SK-MEL-5 (cell line): Measurements from ENCODE around the gene RAB4A. TPM values are rescaled to one million over a fixed set of nuclear protein-coding genes. Genes with fewer than 3 reads are reported as not detected.

ENCODE experiments used
- DNase-seq: peaks from one replicate; pipeline ENCODE4 v3.0.0-alpha.2; 2016; ENCODE audit warnings: low read depth, low spot score
- in situ Hi-C: cut with HindIII; loops from 2 replicates; pipeline ENCODE4 v1.10.0; 2016; ENCODE audit warnings: low sequenced_read_pairs, high pct_unique_total_duplicates, low pct_unique_long_range_greater_than_20kb
- total RNA-seq: library from RNA; depleted of rRNA; stranded (reverse); fragments of >200 nt; shearing (Covaris generic); gene quantifications from 2 replicates; pipeline ENCODE4 v1.2.3, GENCODE V29; 2014

The RAB4A gene
- total RNA-seq, 1 experiment from 2014 or later: 41.1 TPM

DNA sequence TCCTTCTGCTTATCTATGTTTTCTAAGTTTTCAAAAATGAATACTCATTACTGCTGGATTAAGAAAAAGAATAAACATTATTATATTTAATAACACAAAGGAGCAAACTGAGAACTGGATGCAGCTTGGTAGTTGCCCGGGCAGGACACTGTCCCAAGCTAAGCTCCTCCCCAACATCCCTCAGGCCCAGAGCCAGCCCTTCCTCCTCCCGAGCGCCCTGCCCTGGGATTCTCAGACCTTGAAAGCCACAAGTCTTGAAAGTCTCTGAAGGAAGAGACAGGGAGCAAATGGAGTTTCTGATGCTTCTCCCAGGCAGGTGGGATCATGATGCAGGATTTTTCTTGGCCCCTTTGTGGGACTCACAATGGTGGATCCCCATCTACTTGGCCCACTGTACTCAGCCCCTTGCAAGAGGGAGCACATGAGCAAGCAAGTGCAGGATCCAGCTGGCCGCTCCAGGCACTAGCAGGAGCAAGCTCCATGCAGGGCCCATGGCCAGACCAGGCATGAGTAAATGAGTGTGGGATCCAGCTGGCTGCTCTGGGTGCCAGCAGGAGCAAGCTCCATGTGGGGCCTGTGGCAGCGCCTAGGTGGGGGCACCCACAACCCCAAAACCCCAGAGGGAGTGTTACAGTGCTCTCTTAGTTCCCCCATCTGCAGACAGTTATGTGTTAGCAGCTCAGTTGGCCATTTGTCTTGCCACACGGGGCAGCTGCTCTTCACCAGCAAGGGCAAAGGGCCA is 32.1 kb upstream of the RAB4A start:
- DNase-seq: no peak
- in situ Hi-C loops: no loop called here

DNA sequence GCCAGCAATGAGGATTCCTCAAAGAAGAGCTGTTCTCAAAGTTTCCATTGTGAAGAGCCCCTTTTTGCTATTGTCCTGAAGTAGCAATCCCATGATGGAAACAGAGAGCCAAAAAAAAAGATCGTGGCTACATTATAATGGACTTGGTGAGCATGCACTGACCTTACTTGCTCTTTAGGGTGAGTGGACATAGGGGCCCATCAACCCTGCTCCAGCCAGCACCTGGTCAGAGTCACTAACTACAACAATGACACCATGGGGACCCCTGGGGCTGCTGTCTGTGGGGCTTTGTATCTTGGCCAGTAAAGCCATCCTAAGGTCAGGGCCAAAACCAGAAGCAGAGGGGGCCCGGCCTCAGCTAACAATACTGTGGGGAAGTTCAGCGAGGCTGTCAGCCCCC is 30.4 kb upstream of the RAB4A start:
- in situ Hi-C loops: no loop called here
- DNase-seq: no peak

DNA sequence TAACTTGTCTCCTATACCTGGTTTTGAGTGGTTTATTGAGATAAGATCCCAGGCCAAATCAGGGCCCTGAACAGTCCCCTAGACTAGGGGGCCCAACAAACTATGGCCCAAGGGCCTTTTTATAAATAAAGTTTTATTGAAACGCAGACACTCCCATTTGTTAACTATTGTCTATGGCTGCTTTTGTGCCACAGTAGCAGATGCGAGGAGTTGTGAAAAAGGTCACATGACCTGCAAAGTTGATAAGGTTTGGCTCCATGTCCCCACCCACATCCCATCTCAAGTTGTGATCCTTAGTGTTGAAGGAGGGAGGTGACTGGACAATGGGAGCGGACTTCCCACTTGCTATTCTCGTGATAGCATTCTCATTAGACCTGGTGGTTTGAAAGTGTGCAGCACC is 29.5 kb upstream of the RAB4A start:
- in situ Hi-C loops: no loop called here
- DNase-seq: no peak

DNA sequence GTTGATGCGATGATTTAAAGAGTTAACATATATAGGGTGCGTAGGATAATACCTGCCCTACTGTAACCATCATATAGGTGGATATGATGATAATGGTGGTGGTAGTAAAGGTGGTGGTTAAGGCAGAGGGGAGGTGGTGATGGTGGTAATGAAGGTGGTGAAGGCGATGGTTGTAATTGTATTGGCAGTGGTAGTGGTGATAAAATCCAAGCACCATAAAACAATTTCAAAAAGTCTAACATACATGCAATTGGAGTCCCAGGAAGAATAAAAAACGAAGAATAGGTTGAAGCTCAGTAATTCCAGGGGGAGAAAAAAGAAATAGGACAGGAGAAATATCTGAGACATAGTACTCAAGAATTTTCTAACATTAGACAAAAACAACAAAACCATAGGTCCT is 27.3 kb upstream of the RAB4A start:
- in situ Hi-C loops: no loop called here
- DNase-seq: no peak

DNA sequence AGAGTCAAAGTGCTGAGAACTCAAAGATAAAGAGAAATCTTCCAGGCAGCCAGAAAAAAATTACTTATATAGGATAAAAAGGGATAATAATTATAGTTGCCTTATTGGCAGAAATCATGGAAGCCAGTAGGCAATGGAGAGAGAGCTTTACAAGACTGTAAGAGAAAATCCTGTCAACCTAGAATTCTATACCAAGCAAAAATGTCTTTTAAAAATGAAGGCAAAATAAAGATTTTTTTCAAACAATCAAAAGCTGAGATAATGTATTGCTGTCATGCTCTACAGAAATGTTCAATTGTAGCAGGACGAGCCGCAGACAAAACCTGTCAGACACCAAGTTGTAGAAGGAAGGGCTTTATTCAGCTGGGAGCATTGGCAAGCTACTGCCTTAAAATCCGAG is 26.8 kb upstream of the RAB4A start:
- in situ Hi-C loops: no loop called here
- DNase-seq: no peak

DNA sequence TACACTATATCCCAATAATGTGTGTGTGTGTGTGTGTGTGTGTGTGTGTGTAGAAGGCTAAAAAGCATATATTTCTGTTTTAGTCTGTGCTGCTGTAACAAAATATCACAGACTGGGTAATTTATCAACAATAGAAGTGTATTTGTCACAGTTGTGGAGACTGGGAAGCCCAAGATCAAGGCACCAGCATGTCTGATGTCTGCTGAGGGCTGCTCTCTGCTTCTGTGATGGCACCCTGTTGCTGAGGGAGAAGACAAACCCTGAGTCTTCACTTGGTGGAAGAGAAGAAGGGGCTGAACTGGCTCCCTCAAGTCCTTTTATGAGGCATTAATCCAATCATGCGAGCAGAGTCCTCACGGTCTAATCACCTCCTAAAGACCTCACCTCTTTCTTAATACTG is 23.0 kb upstream of the RAB4A start:
- in situ Hi-C loops: no loop called here
- no peak for DNase-seq

DNA sequence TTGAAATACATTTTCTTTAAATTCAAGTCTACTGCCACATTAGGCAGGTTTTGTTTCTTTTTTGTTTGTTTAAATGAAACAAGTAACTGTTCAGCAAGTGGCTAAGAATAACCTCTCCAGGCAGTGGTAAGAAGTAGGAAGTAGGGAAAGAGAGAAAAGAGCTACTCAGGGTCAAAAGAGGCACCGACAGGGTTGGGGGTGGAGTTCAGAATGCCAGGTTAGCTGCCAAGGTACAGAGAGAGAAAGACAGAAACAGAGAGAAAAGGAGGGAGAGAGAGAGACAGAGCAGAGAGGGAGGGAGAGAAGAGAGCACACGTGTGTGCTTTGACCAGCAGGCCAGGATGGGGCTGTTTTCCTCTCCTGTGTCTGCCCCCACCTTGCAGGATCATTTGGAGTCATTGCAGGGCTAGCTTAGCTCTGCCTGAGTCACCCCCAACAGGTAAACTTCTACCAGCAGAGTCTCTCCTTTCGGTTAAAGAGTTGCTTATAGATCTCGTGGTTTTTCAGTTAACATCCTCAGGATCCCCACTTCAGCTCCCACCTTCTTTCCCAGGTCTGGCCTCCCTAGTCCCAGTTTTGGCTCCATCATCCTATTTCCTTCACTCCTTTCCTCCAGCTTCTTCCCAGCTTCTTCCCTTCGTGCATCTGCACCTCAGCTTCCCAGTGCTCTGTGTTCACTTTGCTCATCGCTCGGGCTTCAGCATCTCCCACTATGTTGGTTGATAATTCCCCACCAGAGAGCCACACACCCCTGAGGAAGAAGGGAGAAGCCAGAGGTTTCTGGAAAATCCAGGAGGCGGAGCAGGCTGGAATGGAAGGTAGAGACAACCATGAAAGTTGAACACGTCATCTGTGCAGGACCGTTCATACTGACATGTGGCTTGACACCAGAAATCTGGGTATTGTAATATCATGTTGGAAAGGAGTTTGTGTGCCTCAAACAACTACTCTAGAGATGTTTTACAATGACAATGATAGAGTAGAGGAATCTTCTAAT is 21.8 kb upstream of the RAB4A start:
- in situ Hi-C loops: no loop called here
- DNase-seq: no peak

DNA sequence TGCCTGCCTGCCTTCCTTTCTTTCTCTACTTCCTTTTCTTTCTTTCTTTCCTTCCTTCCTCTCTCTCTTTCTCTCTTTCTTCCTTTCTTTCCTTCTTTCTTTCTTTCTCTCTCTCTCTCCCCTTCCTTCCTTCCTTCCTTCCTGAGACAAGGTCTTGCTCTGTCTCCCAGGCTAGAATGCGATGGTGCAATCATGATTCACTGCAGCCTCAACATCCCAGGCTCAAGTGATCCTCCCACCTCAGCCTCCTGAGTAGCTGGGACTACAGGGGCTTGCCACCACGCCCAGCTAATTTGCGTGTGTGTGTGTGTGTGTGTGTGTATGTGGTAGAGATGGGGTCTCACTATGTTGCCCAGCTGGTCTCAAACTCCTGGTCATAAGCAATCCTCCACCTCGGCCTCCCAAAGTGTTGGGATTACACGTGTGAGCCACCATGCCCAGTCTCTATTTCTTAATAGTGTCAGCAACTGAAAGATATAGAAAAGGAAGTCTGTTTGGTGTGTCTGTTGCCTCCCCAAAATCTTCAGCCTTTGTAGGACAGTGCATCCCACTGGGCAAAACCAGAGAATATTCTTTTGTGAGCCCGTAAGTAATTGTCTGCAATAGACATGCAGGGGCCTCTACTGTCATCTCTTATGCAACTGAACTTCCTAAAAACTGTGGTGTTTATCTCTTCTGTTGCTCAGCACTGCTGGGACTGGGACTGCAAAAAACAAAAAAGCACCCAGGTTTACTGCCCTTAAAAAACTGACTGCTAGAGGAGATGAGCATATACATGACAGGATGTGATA is 20.9 kb upstream of the RAB4A start:
- in situ Hi-C loops: no loop called here
- DNase-seq: no peak

DNA sequence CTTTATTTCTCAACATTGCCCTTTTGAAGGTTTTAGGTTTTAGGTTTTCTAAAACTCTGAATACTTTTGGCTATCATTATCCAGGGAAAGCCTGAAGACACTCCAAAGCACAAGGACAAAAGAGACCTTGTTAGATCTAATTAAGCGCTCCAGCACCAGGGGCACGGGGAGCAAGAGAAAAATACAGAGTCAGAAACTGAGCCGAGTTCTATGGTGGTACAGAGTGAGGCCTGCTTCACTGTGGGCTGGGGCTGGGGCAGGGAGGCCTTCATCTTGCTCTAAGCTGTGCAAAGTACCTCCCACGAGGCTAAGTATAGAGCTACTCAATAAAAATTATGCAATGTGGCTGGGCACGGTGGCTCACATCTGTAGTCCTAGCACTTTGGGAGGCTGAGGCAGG is 19.7 kb upstream of the RAB4A start:
- in situ Hi-C loops: no loop called here
- DNase-seq: peak; percentile 43

DNA sequence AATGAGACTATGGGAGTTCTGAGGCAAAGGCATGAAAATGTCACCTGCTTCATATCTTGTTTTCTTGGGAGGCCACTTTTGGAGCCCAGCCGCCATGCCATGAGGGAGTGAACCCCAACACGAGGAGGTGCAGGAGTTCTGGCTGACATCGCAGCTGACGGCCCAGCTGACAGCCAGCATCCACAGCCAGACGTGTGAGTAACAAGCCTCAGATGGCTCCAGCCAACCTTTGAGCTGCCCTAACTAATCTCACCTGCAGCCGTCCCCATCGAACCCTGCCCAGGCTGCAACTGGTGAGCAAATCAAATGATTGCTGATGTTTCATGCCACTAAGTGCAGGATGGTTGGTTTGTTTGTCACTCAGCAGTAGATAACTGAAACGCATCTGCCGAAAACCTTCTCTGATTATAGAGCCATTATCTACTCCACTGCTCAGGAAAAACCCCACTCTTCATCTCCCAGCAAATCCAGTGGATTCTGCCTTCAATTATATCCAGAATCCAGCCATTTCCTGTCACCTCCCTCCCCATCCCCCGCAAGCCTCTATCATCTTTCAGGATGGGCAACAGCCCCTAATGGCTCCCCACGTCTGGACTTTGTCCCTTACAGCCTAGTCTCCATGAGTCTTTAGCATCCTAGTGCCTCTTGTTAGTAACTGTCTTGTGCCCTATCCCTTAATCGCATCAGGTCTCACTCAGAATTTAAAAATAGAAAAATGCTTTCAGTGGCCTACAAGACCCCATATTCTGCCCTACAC is 18.5 kb upstream of the RAB4A start:
- DNase-seq: no peak
- in situ Hi-C loops: no loop called here

DNA sequence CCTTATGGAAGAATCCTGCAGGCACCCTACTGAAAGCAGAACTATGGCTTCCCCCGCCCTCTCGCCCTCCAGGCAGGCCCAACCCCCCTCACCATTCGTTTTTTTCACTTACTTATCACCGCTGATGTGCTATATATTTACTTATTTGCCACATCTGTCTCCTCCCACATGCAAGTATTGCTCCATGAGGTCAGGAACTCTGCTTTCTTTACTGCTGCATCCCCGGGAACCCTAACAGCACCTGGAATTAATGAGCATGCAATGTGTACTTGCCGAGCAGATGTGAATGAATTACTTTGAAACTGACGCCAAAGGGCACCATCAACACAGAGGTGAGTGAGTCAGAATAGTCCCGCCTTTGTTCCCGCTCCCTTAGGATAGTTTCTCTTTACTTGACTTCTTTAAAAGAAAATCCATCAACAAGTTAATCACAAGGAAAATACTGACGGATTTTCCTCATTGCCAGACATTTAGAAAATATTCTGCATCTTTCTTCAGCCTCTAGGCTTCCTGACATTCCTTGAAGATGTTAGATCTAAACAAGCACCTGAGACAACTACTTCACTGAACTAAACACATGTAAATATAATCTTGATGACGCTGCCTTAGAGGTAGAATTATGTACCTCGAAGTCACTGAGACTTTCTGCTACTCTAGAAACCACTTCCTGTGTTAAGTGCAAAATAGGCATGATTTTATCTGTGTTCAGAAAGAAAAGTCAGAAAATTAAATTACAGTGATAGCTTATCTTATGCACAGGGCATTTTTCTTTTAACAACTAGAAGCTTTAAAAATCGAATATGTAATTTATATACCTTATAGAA is 17.5 kb upstream of the RAB4A start:
- in situ Hi-C loops: no loop called here
- DNase-seq: no peak

DNA sequence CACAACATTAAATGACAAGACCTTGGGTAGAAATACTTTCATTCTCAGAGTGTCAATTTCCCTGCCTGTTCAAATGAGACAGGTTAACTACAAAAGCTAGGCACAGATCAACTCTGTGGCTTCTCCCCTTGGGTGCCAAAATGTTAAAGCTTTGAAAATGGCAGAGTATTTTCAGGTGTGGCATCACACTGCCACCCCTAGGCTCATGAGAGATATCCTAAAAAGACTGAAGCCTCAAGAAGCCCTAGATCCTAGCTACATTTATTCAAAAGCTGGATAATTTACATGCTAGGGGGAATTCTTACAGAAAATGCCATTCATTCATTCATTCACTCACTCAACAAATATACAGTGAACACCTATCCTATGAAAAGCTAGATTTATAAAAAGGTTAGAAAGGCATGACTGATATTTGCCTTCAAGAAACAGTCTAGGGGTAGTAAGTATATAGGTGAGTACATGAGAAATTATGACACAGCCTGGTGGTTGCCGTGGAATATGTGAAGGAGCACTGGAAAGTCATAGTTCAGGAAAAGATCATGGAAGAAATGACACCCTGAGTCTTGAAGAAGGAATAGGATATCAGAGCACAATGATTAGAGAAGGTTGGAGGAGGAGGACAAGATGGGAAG is 15.9 kb upstream of the RAB4A start:
- in situ Hi-C loops: no loop called here

DNA sequence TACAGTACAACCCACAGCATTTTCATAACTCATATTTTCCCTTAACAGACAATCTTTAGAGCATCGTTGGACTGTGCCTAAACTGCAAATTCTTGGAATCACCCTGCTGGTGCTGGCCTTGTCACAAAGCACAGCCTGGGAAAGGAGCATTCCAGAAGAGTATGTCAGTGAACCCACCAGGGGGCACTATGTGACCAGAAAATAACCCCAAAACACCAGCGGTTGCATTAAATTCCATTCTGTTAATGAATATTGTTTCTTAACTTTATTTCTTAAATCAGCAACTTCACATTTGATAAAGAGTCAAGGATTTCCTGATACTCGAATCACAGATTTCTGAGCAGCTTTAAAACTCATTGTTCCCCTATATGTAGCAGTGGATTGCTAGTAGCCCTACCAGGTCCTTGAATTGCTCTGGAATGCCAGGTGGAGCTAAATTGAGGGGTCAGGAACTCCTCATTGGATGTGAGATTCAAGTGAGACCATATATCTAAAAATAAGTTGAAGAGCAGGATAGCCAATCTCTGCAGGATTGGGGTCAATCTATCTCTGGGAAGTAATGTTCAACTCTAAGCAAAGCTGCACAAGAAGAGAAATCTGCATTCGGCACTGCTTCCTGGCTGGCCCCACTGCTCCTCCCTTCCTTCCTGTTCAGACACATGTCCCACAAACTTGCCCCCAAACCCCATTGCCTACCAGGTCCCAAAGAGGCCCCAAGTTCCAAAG is 12.7 kb upstream of the RAB4A start:
- DNase-seq: peak; percentile 72
- in situ Hi-C loops: no loop called here

More for the DNA sequence above, 15.9 kb upstream of the RAB4A start:
- DNase-seq: peak; percentile 45

DNA sequence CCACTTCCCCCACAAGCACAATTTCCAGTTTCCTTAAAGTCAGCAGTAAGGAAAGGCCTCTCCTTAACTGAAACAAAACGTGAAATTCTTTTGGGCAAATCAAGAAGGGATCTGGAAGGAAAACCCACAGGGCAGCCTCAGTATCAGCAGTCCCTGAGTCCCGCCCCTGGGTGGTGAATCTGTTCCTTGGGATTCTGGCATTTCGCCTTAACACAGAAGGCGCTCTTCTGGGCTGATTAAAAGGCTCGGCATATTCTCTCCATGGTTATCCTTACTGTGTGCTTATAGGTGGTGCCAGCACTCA is 12.2 kb upstream of the RAB4A start:
- peak; percentile 28 for DNase-seq
- in situ Hi-C loops: no loop called here

DNA sequence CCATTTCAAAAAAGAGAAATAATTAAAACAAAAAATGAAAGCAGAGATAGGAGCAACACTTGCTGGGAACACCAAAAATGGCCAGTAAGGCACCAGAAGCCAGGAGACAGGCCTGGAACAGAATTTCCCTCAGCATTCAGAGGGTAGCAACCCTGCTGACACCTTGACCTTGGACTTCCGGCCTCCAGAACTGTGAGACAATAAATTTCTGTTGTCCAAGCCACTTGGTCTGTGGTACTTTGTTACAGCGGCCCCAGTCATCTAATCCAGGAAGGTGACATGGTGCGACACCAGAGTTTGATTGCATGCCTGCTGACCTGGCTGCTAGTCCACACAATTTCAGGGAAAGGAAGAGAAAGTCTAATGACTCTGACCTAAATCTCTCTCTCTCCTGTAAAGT is 10.6 kb upstream of the RAB4A start:
- in situ Hi-C loops: no loop called here
- DNase-seq: no peak

DNA sequence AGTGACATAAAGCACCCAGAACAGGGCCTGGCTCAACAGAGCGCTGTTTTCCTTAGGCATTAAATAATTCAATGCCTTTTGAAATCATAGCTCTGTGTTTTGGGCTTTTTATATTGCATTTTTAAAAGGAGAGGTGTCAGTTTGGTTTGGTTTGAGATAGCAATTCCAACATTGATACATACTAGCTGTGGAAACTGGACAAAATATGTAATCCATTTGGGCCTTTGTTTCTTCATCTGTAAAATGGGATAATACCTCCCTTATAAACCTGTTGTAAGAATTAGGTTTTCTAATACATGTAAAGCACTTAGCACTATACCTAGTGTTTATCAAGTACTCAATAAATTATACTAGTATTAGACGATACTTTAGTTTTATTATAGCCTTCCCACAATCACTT is 8.7 kb upstream of the RAB4A start:
- DNase-seq: no peak
- in situ Hi-C loops: no loop called here
